Gastroesophageal sphincter (tissue), 4 donors: ENCODE results near the gene USP11. TPM values are rescaled to one million over a fixed set of nuclear protein-coding genes. Genes with fewer than 3 reads are reported as not detected.

Experiments used
- ATAC-seq: fragments of 150-250 bp; one replicate; pipeline ENCODE4 v1.9.1; 2016; ENCODE audit warnings: mild to moderate bottlenecking, moderate library complexity
- H3K27ac ChIP-seq, 4 donors: fragments of 200-600 bp; sonication (generic) in 3 of 4; 1 replicate in 3 of 4; 2 replicates in 1 of 4; pipeline ENCODE4 v1.5.1; 2016 to 2019
- H3K27me3 ChIP-seq: fragments of 200-600 bp; sonication (generic); one replicate; pipeline ENCODE4 v1.5.1; 2019
- H3K36me3 ChIP-seq, 2 donors: fragments of 200-600 bp; sonication (generic); one replicate each; pipeline ENCODE4 v1.5.1; 2019; ENCODE audit warnings: control low read depth in 1 of 2
- H3K4me1 ChIP-seq, 3 donors: fragments of 200-600 bp; sonication (generic); 1 replicate in 2 of 3; 2 replicates in 1 of 3; pipeline ENCODE4 v1.5.1; 2016 to 2019; ENCODE audit warnings: control low read depth in 2 of 3
- H3K4me3 ChIP-seq, 2 donors: fragments of 200-600 bp; sonication (generic); one replicate each; pipeline ENCODE4 v1.5.1; 2019; ENCODE audit warnings: mild to moderate bottlenecking in 1 of 2, moderate library complexity in 1 of 2
- H3K9me3 ChIP-seq, 3 donors: fragments of 200-600 bp; sonication (generic); one replicate each; pipeline ENCODE4 v1.5.1; 2017 to 2019; ENCODE audit warnings: control low read depth in 2 of 3
- EP300 ChIP-seq: sonication (generic); formaldehyde crosslinking; IDR thresholded peaks from one replicate; pipeline ENCODE4 v1.6.1; 2017; ENCODE audit warnings: antibody characterized with exemption, mild to moderate bottlenecking
- POLR2A ChIP-seq, 2 donors: fragments of 450-650 bp; IDR thresholded peaks; one replicate each; pipeline ENCODE4 v1.6.1; 2017; ENCODE audit warnings: antibody characterized with exemption in 2 of 2, mild to moderate bottlenecking in 2 of 2, moderate library complexity in 1 of 2
- POLR2AphosphoS5 ChIP-seq: sonication (generic); formaldehyde crosslinking; IDR thresholded peaks from one replicate; pipeline ENCODE4 v1.6.1; 2017; ENCODE audit warnings: antibody characterized with exemption
- WGBS, 2 donors: methylation state at CpG; one replicate each; pipeline ENCODE4 v1.1.5; 2018; ENCODE audit warnings: low coverage in 1 of 2; 5-methylcytosine and 5-hydroxymethylcytosine counted together
- total RNA-seq, 4 donors: library from RNA; depleted of rRNA; stranded (reverse); fragments of >200 nt; gene quantifications; one replicate each; pipeline ENCODE4 v1.1.0, GENCODE V29; 2016
- TF ChIP-seq, protein P1 (sequence below), 4 experiments: fragments of 200-600 bp in 2 of 4; fragments of 450-650 bp in 2 of 4; sonication (generic) in 1 of 4; IDR thresholded peaks; one replicate each; pipeline ENCODE4 v1.5.1; 2017 to 2019; ENCODE audit warnings: antibody characterized with exemption in 4 of 4, mild to moderate bottlenecking in 2 of 4, moderate library complexity in 2 of 4

Gene USP11
- 10 to 100 TPM; 26.9 to 64.6 (median 40.7) TPM for total RNA-seq

DNA sequence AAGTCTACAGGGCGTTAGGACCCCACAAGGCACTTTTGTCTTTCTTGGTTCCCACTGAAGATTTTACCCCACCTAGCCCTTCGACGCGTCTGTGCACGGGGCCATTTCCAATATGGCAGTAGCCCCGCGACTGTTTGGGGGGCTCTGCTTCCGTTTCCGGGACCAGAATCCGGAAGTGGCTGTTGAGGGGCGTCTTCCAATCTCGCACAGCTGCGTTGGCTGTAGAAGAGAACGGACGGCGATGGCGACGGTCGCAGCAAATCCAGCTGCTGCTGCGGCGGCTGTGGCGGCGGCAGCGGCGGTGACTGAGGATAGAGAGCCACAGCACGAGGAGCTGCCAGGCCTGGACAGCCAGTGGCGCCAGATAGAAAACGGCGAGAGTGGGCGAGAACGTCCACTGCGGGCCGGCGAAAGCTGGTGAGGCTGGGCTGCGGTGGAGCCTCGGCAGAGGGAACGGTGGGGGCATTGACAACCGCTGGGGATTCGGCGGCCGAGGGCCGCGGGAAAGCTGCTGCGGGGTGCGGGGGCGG, at the start of gene USP11:
TSS of gene USP11 (plus strand) at position 207 of the 530 bp plus-strand sequence. CDS start at position 242, 35 bp downstream.
- peak; percentile 3 for ATAC-seq

DNA sequence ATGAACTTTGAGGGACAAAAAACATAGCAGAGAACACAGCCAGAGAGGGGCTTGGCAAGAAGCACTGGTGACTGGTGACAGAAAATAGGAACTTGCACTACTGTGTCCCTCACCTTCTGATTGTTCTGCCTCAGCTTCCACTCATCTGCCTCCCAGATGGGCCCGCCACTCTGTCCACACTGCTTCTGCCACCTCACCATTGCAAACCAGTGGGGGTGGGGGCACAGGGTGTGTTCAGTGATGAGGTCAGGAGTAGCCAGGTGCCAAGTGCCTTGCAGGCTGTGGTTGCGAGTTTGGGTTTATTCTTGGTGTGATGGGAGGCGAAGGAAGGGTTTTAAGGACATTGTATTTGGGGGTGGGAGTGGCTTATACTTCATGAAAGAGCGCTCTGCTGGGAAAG, 48.3 kb upstream of the USP11 start:
- no peaks in the 10 kb centered on the region for H3K27me3 ChIP-seq
- H3K36me3 ChIP-seq = peaks cover 0 to 79% of the 10 kb centered on the region in 2 donors
- no peak overlapping the region for H3K27ac ChIP-seq
- H3K4me3 ChIP-seq = no peak overlapping the region
- TF ChIP-seq POLR2A (IDR thresholded peaks at IDR 0.05) (no peak), EP300 (no peak), POLR2AphosphoS5 (no peak)
- TF ChIP-seq, protein P1, sequence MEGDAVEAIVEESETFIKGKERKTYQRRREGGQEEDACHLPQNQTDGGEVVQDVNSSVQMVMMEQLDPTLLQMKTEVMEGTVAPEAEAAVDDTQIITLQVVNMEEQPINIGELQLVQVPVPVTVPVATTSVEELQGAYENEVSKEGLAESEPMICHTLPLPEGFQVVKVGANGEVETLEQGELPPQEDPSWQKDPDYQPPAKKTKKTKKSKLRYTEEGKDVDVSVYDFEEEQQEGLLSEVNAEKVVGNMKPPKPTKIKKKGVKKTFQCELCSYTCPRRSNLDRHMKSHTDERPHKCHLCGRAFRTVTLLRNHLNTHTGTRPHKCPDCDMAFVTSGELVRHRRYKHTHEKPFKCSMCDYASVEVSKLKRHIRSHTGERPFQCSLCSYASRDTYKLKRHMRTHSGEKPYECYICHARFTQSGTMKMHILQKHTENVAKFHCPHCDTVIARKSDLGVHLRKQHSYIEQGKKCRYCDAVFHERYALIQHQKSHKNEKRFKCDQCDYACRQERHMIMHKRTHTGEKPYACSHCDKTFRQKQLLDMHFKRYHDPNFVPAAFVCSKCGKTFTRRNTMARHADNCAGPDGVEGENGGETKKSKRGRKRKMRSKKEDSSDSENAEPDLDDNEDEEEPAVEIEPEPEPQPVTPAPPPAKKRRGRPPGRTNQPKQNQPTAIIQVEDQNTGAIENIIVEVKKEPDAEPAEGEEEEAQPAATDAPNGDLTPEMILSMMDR (IDR thresholded peaks at IDR 0.05) = no peak
- peaks cover 0 to 5% (median 0%) of the 10 kb centered on the region in 3 donors for H3K4me1 ChIP-seq
- H3K9me3 ChIP-seq = no peaks in the 10 kb centered on the region
- WGBS, 2 donors = 91% methylated on average over 3 of the region's 4 CpGs; no CpG with 5 or more reads in 1 of the 2 donors
- no peak for ATAC-seq

More for the DNA sequence above, at the start of gene USP11:
- Histone ChIP-seq H3K27ac (peak within 1 kb of the TSS; percentile 89 to 99 (median 96)), H3K4me3 (peak within 1 kb of the TSS; percentile 73 to 91), H3K27me3 (no peaks in the 10 kb centered on the region), H3K36me3 (peaks cover 0 to 22% of the 10 kb centered on the region in 2 donors), H3K9me3 (no peaks in the 10 kb centered on the region), H3K4me1 (peaks cover 0 to 32% (median 0%) of the 10 kb centered on the region in 3 donors)
- TF ChIP-seq POLR2AphosphoS5 = peak; percentile 82
- no peak for TF ChIP-seq EP300
- peak; percentile 80 to 86 for TF ChIP-seq POLR2A (IDR thresholded peaks at IDR 0.05)
- TF ChIP-seq, protein P1 (IDR thresholded peaks at IDR 0.05) = no peak
- 0 to 29% methylated on average over 8 to 11 of the region's 46 CpGs for WGBS, 2 donors

DNA sequence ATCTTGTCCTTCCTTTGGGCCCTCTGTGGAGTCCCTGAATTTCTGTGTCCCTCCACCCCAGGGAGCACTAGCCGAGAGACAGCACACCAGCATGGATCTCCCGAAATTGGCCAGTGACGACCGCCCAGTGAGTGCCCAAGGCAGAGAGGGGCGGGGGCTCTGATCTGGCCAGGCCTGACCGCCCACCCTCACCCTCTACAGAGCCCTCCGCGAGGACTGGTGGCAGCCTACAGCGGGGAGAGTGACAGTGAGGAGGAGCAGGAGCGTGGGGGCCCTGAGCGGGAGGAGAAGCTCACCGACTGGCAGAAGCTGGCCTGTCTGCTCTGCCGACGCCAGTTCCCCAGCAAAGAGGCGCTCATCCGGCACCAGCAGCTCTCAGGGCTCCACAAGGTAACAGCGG, 47.6 kb upstream of the USP11 start:
- Histone ChIP-seq H3K9me3 (no peaks in the 10 kb centered on the region), H3K27me3 (no peaks in the 10 kb centered on the region), H3K4me3 (no peak overlapping the region), H3K4me1 (peaks cover 0 to under 1% (median 0%) of the 10 kb centered on the region in 3 donors), H3K27ac (no peak overlapping the region), H3K36me3 (peaks cover 0 to 71% of the 10 kb centered on the region in 2 donors)
- WGBS, 2 donors = no CpG with 5 or more reads among the region's 17 CpGs
- TF ChIP-seq POLR2A (IDR thresholded peaks at IDR 0.05) (no peak), EP300 (no peak)
- ATAC-seq = no peak

DNA sequence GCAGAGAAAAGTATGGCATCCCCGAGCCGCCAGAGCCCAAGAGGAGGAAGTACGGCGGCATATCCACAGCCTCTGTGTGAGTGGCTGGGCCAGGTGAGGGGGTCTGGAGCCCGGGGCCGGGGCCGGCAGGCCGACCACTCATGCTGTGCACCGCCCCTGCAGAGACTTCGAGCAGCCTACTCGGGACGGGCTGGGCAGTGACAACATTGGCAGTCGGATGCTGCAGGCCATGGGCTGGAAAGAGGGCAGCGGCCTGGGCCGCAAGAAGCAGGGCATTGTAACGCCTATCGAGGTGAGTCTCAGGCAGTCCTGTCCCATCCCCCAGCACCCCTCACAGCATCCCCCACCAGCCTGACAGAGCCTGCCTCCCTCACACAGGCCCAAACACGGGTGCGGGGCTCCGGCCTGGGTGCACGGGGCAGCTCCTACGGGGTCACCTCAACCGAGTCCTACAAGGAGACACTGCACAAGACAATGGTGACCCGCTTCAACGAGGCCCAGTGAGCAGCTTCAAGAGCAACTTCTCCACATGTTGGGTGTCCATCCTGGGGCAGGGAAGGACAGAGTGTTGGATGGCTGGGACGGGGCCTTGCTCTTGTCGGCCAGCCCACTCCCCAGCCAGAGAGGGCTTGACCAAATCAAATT, 46.6 kb upstream of the USP11 start:
- no peak overlapping the region for H3K27ac ChIP-seq
- H3K4me1 ChIP-seq = peaks cover 0 to 7% (median 0%) of the 10 kb centered on the region in 3 donors
- TF ChIP-seq POLR2A (IDR thresholded peaks at IDR 0.05) = no peak
- no peak for TF ChIP-seq EP300
- no peak overlapping the region for H3K4me3 ChIP-seq
- no peaks in the 10 kb centered on the region for H3K9me3 ChIP-seq
- ATAC-seq = no peak
- H3K27me3 ChIP-seq = no peaks in the 10 kb centered on the region
- 90% methylated on average over 2 of the region's 27 CpGs; no CpG with 5 or more reads in 1 of the 2 donors for WGBS, 2 donors
- peaks cover 0 to 62% of the 10 kb centered on the region in 2 donors for H3K36me3 ChIP-seq

DNA sequence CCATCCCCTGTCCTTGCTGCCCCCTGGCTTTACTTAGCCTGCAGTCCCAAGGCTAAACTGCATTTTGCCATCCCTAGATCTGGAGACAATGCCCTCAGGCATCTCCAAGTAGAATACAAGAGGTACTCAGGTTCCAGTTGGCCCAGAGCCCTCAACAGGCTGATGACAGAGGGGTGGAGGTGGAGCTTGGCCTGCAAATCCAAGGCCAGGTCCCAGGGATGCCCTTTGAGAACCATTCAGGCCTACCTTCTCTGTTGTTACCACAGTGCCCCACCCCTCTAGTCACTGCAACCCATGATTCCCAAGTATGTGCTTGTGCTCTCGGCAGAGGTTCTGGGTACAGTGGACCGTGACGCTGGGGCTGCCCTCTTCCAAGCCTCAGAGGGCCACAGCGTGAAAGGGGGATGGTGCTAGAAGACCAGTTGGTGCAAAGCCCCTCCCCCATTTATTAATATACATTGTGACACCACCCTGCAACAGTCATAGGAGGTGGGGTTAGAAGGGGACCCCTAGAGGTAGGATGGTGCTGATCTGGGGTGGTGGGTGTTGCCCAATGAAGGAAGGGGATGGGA, 45.6 kb upstream of the USP11 start:
- H3K9me3 ChIP-seq = no peaks in the 10 kb centered on the region
- no peaks in the 10 kb centered on the region for H3K27me3 ChIP-seq
- H3K27ac ChIP-seq = no peak overlapping the region
- H3K4me3 ChIP-seq = no peak overlapping the region
- no peak for TF ChIP-seq POLR2AphosphoS5
- TF ChIP-seq EP300 = no peak
- TF ChIP-seq, protein P1 (IDR thresholded peaks at IDR 0.05) = no peak
- TF ChIP-seq POLR2A (IDR thresholded peaks at IDR 0.05) = no peak
- no CpG with 5 or more reads among the region's 4 CpGs for WGBS, 2 donors
- no peak for ATAC-seq
- peaks cover 0 to 52% of the 10 kb centered on the region in 2 donors for H3K36me3 ChIP-seq
- peaks cover 0 to 17% (median 0%) of the 10 kb centered on the region in 3 donors for H3K4me1 ChIP-seq
